NCI-H345 (cell line): ENCODE measurements around the gene RERE.
"Not testable (repeated sequence)": the region's sequence is repeated elsewhere in the genome, so short reads cannot be mapped to it uniquely, and the experiment has no call there.

Source experiments
- DNase-seq: peaks from one replicate; lab custom pipeline; 2025; lab: John Stamatoyannopoulos, UW

Gene RERE

GRCh38 chr1:8752411-8752810 is 65.0 kb downstream of the RERE start:
- no peak for DNase-seq

GRCh38 chr1:8751984-8752383 is 65.5 kb downstream of the RERE start:
- no peak for DNase-seq

GRCh38 chr1:8747879-8748825 is 69.3 kb downstream of the RERE start:
- no peak for DNase-seq

- DNase-seq: no peak
These were observed 70.9 kb downstream of the RERE start for GRCh38 chr1:8746554-8746953.

DNA sequence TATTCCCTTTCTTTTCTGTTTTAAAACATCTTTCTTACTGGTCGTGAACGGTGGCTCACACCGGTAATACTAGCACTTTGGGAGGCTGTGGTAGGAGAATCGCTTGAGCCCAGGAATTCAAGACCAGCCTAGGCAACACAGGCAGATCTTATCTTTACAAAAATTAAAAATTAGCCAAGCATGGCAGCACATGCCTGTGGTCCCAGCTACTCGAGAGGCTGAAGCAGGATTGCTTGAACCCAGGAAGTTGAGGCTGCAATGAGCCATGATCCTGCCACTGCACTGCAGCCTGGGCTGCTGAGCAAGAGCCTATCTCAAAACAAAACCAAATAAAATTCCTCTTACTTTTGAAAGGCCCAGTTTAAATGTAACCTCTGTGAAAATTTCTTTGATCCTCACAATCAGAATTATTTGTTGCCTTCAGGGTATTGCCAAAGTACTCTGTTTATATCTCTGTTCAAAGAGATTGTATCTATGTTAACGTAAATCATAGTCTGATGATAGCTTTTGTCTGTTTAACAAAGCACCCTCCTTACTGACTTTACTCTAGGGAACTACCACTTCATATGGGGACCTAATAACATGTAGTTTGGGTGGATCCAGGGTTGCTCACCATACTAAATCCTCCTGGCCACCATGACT is 71.6 kb downstream of the RERE start:
- no peak for DNase-seq

DNA sequence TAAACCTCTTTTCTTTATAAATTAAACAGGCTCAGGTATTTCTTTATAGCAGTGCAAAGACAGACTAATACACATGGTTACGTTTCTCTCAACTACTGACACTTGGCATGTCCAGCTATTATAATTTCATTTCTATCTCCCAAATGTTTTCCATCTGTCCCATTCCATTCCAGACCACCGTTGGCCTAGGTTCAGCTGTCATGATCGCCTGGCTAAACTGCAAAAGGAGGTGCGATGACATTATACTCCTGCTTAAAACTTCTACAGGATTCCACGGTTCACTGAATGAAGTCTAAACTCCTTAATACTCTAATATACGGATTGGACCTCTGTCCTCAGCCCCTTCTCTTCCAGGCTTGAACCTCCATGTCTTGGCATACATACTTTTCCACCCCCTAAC is 72.1 kb downstream of the RERE start:
- no peak for DNase-seq

DNA sequence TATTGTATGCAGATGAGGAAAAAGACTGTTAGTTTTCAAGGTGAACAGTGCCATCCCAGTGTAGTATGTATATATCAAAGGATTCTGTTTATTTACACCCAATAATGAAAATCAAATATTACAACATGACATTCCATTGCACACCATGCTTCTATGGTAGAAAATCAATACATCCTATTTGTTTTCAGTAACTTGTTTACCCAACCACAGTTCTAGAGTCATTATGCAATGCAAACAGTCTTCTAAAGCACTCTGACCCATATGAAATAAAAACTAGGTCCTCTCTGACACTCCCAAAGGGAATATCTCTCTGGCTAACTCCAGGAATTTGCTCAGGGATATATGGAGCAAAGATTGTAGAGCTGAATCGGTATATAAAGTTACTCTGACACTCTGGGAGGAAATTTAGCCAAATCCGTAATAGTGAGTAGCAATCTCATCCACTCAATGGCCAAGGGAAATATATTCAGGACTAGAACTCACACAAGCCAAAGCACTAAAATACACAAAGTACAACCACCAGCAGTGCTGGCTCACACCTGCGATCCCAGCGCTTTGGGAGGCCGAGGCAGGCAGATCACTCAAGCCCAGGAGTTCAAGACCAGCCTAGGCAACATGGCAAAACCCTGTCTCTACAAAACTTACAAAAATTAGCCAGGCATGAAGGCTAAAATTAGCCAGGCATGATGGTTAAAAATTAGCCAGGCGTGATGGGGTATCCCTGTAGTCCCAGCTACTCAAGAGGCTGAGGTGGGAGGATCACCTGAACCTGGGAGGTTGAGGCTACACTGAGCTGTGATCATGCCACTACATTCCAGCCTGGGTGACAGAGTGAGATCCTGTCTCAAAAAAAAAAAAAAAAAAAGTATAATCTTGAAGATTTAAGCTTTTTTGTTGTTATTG is 75.2 kb downstream of the RERE start:
- DNase-seq: no peak

- no peak for DNase-seq
These were observed 77.4 kb downstream of the RERE start for GRCh38 chr1:8740034-8740449.

DNA sequence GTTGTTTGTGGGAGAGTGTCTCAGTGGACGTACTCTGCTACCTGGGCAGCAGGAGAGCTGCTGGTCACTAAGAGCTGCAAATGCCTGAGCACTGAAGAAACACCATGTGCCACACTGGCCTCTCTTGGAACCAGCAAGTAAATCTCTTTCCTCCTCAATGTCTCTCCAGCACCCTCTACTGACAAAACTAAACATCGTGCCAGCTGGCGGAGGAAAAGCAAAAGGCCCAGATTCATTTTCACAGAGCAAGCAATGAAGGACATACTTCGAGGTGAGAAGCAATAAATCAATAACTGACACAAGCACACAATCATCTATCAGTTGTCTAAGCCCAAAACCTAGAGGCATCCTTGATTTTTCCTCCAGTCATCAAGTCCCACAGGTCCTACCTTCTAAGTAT is 78.1 kb downstream of the RERE start:
- no peak for DNase-seq

DNA sequence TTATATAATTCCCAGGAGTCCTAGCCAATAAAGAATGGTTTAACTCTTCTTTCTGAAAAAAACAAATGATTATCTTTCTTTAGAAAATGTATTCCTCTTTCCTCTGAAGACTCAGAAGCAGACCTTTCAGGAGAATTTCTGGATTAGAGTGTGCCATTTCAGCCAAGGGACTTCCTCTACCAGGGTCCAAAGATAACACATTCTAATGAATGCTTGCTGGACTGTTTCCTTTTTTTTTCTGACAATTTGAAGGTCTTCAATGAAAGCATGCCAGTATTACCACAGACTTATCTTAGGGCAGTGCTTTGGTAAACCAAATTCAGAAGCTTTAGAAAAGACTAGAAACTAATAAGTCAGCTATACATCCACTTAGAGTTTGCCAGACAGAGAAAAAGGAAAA is 80.5 kb downstream of the RERE start:
- no peak for DNase-seq

DNA sequence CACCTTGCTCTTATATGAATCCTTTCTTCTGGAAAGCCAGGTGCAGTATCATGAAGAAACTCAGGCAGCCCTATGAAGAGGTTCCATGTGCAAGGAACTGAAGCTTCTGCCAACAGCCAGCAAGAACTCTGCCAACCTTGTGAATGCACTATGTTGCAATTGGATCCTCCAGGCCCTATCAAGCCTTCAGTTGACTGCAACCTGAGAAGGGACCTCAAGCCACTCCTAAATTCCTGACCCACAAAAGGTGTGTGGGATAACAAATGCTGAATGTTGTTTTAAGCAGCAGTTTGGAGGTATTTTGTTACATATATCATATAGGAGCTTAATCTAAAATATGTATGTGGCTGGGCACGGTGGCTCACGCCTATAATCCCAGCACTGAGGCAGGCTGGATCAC is 84.0 kb downstream of the RERE start:
- DNase-seq: no peak

DNA sequence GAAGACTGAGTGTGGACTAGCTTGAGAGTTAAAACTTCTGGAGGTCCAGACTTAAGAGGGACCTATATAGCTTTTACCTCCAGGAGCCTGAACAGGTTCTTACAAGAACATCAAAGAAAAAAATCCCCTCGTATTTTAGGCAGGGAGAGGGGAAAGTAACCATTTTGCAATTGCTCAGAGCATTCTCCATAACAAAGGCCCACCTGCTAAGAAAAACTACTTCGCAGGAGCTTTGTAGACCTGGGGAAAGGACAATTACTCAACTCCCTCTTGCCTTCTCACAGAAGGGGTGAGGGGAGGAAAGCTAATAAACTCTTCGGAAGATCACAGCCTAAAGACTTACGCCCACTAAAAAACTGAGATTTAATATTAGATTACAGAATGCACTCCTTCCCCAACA is 86.3 kb downstream of the RERE start:
- no peak for DNase-seq

- DNase-seq: no peak
These were observed 89.0 kb downstream of the RERE start for GRCh38 chr1:8728464-8728863.

DNA sequence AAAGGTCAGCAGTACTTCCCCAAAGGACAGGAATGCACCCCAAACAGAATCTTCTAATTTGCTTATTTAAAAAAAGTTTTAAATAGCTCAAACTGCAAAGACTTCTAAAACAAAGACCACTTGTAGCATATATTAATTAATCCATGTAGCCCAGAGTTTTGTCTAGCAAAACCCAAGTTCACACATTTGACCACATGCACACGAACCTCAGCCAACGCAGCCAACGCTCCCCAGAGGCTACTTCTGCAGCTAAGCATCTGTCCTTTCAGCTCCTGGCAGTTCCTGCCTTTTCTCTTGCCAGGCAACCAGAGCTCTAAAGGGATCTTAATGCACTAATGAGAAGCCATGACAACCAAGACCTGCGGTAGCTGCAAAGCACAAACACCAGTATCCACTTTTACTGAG is 89.6 kb downstream of the RERE start:
- no peak for DNase-seq

GRCh38 chr1:8727316-8727715 is 90.1 kb downstream of the RERE start:
- DNase-seq: not testable (repeated sequence)

- not testable (repeated sequence) for DNase-seq
These were observed 90.6 kb downstream of the RERE start for GRCh38 chr1:8726801-8727186.

GRCh38 chr1:8723010-8723409 is 94.4 kb downstream of the RERE start:
- no peak for DNase-seq

GRCh38 chr1:8722366-8722765 is 95.1 kb downstream of the RERE start:
- DNase-seq: no peak

DNA sequence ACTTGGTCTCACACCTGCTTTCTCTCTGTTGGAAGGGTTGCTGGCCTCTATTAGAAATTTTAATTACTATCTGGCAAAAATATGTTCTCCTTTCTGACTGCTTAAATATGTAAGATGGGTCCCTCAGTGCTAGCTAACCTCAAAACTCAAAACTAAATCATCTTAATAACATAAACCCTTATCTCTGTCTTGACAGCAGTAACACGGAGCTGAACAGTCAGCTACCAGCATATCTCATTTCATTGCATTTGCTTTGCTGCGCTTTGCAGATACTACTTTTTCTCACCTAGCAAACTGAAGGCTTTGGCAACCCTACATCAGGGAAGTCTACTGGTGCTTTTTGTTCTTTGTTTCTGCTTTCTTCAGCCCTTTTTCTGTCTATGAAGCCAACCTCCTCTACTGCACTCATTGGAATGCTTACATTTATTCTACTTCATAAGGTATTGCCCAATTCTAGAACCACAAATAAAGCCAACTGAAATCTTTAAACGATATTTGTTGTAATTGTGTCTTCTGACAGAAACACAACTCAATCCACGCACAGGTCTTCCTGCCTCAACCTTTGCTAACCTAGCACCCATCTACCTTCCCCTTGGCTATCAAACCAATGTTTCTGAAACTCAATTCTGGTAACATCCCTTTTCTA is 95.6 kb downstream of the RERE start:
- no peak for DNase-seq

- DNase-seq: no peak
These were observed 97.1 kb downstream of the RERE start for GRCh38 chr1:8720347-8720746.

GRCh38 chr1:8718850-8719361 is 98.5 kb downstream of the RERE start:
- no peak for DNase-seq

DNA sequence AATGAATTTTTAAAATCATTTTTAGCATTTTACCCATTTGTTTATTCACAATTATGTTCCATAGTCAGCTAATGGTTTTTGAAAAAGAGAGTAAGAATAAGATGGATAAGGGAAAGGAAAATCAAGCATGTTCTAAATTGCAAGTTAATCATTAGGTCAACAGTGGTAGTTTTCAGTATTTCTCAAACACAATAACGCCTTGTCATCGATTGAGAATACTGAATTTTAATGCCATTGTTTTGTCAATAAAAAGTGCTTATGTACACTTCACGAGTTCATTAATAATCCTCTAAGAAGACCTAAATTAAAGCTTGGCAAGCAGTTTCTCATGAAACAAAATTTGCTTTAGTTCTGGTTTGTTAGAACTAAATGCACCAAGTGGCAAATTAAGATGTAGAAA is 100.3 kb downstream of the RERE start:
- DNase-seq: no peak
